NB4 (cell line): ENCODE results near the gene ADARB2.

Experiments used
- DNase-seq: peaks from one replicate; pipeline ENCODE4 v3.0.0; 2010; ENCODE audit warnings: low read depth
- H3K4me3 ChIP-seq: one replicate; pipeline ENCODE4 v1.5.1; 2011; ENCODE audit warnings: mild to moderate bottlenecking, low read depth, low read length, moderate library complexity
- CTCF ChIP-seq: IDR thresholded peaks from one replicate; pipeline ENCODE4 v1.5.1; 2012; ENCODE audit warnings: low read depth, low read length
- MYC ChIP-seq: IDR thresholded peaks from 2 replicates; pipeline ENCODE4 v1.6.1; 2011; ENCODE audit warnings: low read depth, low read length
- POLR2A ChIP-seq: IDR thresholded peaks from 2 replicates; pipeline ENCODE4 v1.6.1; 2011; ENCODE audit warnings: mild to moderate bottlenecking; ENCODE audit not compliant: insufficient read length; ENCODE audit errors: extremely low read depth
- TF ChIP-seq, protein P1 (sequence below): IDR thresholded peaks from 2 replicates; pipeline ENCODE4 v1.6.1; 2011; ENCODE audit warnings: low read depth, low read length

The ADARB2 gene

GRCh38 chr10:1489801-1490200, 247.5 kb downstream of the ADARB2 start:
- no peak overlapping the region for H3K4me3 ChIP-seq
- no peak for DNase-seq
- no peak for TF ChIP-seq POLR2A

- no peak overlapping the region for H3K4me3 ChIP-seq
- TF ChIP-seq CTCF (no peak), POLR2A (no peak), MYC (no peak)
- TF ChIP-seq, protein P1, sequence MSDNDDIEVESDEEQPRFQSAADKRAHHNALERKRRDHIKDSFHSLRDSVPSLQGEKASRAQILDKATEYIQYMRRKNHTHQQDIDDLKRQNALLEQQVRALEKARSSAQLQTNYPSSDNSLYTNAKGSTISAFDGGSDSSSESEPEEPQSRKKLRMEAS = no peak
- DNase-seq = no peak
These were observed 248.3 kb downstream of the ADARB2 start for GRCh38 chr10:1488970-1489548.

- DNase-seq = no peak
- TF ChIP-seq POLR2A (no peak), MYC (no peak), CTCF (no peak)
- TF ChIP-seq, protein P1 = no peak
- no peak overlapping the region for H3K4me3 ChIP-seq
These were observed 250.3 kb downstream of the ADARB2 start for GRCh38 chr10:1486841-1487687.

DNA sequence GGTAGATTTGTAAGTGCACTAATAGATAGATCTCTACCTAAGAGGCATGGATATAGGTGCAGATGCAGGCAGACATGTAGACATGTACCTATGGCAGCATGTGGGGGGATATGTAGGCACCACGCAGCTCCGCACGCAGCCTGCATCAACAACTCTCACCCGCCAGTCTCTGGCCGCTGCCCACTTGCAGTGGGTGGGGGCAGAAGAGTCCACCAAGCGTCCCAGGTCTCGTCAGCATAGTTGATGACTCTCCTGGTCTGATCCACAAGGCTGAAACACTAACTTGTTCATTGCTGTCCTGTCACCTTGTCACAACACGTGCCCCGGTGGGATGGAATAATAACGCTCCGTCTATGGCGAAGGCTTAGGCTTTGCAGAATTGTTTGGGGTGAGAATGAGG, 252.0 kb downstream of the ADARB2 start:
- no peak for TF ChIP-seq POLR2A
- no peak for TF ChIP-seq CTCF
- TF ChIP-seq MYC = no peak
- TF ChIP-seq, protein P1 = no peak
- no peak overlapping the region for H3K4me3 ChIP-seq
- DNase-seq = no peak

GRCh38 chr10:1483826-1484225, 253.5 kb downstream of the ADARB2 start:
- TF ChIP-seq MYC (no peak), POLR2A (no peak), CTCF (no peak)
- TF ChIP-seq, protein P1 = no peak
- no peak for DNase-seq
- H3K4me3 ChIP-seq = no peak overlapping the region

- no peak overlapping the region for H3K4me3 ChIP-seq
- TF ChIP-seq, protein P1 = no peak
- TF ChIP-seq CTCF = no peak
- no peak for TF ChIP-seq MYC
- no peak for TF ChIP-seq POLR2A
- DNase-seq = no peak
These were observed 254.1 kb downstream of the ADARB2 start for GRCh38 chr10:1483246-1483645.
